ENCODE measurements around the gene SLC39A3.
"Not testable (repeated sequence)": the region's sequence is repeated elsewhere in the genome, so short reads cannot be mapped to it uniquely, and the experiment has no call there.

The SLC39A3 gene

GRCh38 chr19:2716275-2716650 is 23.6 kb downstream of the SLC39A3 start:
- TF ChIP-seq CTCF (conservative IDR thresholded peaks at IDR 0.05; ENCODE audit: low read length), result no peak
- no peak for DNase-seq (ENCODE audit: low read depth)
- H3K4me3 ChIP-seq (ENCODE audit: low read length), result no peak overlapping the region

GRCh38 chr19:2715470-2716274 is 24.1 kb downstream of the SLC39A3 start:
- no peak for DNase-seq (ENCODE audit: low read depth)
- no peak overlapping the region for H3K4me3 ChIP-seq (ENCODE audit: low read length)
- no peak for TF ChIP-seq CTCF (conservative IDR thresholded peaks at IDR 0.05; ENCODE audit: low read length)

GRCh38 chr19:2714531-2715269 is 25.1 kb downstream of the SLC39A3 start:
- no peak overlapping the region for H3K4me3 ChIP-seq (ENCODE audit: low read length)
- TF ChIP-seq CTCF (conservative IDR thresholded peaks at IDR 0.05; ENCODE audit: low read length), result no peak
- no peak for DNase-seq (ENCODE audit: low read depth)

GRCh38 chr19:2714102-2714501 is 25.7 kb downstream of the SLC39A3 start:
- not testable (repeated sequence) for H3K4me3 ChIP-seq (ENCODE audit: low read length); DNase-seq (ENCODE audit: low read depth)

- DNase-seq (ENCODE audit: low read depth), result not testable (repeated sequence)
Measured at GRCh38 chr19:2713170-2713569, 26.6 kb downstream of the SLC39A3 start.

DNA sequence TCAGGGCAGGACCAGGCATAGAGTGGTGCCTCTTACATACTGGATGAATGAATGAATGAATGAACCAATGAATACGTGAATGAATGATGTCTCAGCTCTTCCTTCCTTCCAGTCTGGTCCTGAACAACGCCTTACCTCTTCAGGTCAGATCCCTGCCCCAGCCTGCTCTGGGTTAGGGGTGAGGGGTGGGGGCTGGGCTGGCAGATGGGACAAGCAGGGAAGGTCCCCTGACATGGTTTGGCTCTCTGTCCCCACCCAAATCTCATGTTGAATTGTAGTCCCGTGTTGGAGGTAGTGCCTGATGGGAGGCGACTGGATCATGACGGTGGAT is 28.0 kb downstream of the SLC39A3 start:
- no peak for TF ChIP-seq CTCF (conservative IDR thresholded peaks at IDR 0.05; ENCODE audit: low read length)
- no peak overlapping the region for H3K4me3 ChIP-seq (ENCODE audit: low read length)
- no peak for DNase-seq (ENCODE audit: low read depth)

More at GRCh38 chr19:2713170-2713569, 26.6 kb downstream of the SLC39A3 start:
- H3K4me3 ChIP-seq (ENCODE audit: low read length), result not testable (repeated sequence)

DNA sequence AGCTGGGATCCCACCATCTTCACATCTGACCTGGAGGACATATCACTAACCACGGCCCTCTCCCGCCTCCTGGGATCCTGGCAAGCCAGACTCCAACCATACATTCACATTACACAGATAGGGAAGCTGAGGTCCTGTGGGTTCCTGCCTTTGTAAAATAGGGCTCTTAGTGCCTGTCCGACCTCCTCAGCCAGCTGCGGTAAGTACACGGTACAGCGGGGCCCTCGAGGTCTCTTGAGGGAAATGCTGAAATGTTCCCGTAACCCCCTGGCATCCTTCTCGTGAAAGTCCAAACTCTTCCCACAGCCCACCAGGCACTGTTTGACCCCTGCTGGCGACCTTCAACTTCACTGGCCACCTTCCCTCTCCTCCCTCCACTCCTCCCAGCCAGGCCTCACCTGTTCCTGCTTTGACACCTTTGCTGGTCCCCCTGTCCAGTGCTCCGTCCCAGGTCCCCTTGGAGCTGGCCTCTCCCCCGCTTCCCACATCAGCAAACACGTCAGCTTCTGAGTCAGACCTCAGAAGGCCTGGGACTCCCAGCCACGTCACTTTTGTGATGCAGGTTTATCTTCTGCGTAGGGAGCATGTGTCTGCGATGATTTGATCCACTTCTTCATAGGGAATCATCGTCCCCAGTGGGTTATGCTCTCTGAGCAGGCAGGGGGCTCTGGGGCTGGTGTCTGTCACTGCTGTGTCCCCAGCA is 28.5 kb downstream of the SLC39A3 start:
- no peak overlapping the region for H3K4me3 ChIP-seq (ENCODE audit: low read length)
- no peak for TF ChIP-seq CTCF (conservative IDR thresholded peaks at IDR 0.05; ENCODE audit: low read length)
- peak; percentile 13 for DNase-seq (ENCODE audit: low read depth)

DNA sequence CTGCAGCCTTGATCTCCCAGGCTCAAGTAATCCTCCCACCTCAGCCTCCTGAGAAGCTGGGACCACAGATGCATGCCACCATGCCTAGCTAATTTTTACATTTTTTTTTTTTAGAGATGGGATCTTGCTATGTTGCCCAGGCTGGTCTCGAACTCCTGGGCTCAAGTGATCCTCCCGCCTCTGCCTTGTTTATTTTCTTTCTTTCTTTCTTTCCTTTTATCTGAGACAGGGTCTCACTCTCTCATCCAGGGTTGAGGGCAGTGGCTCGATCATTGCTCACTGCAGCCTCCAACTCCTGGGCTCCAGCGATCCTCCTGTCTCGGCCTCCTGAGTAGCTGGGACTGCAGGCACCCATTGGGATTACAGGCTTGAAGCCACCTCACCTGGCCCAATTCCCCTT is 33.6 kb downstream of the SLC39A3 start:
- no peak for DNase-seq (ENCODE audit: low read depth)
- no peak for TF ChIP-seq CTCF (conservative IDR thresholded peaks at IDR 0.05; ENCODE audit: low read length)
- H3K4me3 ChIP-seq (ENCODE audit: low read length), result no peak overlapping the region
